Calu3 (cell line): ENCODE measurements around the gene C3orf52. TPM values are rescaled to one million over a fixed set of nuclear protein-coding genes. Genes with fewer than 3 reads are reported as not detected.

Experiments
- BruUV-seq: library from RNA; stranded (reverse); fragments of 400-500 nt; replicated peaks from 2 replicates; lab custom pipeline; 2021; lab: Mats Ljungman, UMichigan
- CTCF ChIA-PET: fragments of 300-600 bp; sonication (Branson Sonifier 250); formaldehyde crosslinking; loops from one replicate; lab custom pipeline; 2022; ENCODE audit warnings: antibody characterized with exemption; lab: Charles Lee
- DNase-seq: peaks from one replicate; pipeline ENCODE4 v3.0.0; 2022
- H3K27ac Mint-ChIP-seq: one replicate; pipeline ENCODE4 v1.8.0; 2022; ENCODE audit warnings: mixed read lengths; ENCODE audit not compliant: unreplicated experiment
- H3K27me3 Mint-ChIP-seq: one replicate; pipeline ENCODE4 v1.8.0; 2022; ENCODE audit warnings: mixed read lengths; ENCODE audit not compliant: unreplicated experiment
- H3K36me3 Mint-ChIP-seq: one replicate; pipeline ENCODE4 v1.8.0; 2022; ENCODE audit warnings: mild to moderate bottlenecking, moderate library complexity, mixed read lengths; ENCODE audit not compliant: insufficient read depth, unreplicated experiment
- H3K4me1 Mint-ChIP-seq: one replicate; pipeline ENCODE4 v1.8.0; 2022; ENCODE audit warnings: mild to moderate bottlenecking, low read depth, mixed read lengths; ENCODE audit not compliant: unreplicated experiment
- H3K4me3 Mint-ChIP-seq: one replicate; pipeline ENCODE4 v1.8.0; 2022; ENCODE audit warnings: mild to moderate bottlenecking, low read depth, moderate library complexity, mixed read lengths; ENCODE audit not compliant: unreplicated experiment
- H3K9me3 Mint-ChIP-seq: one replicate; pipeline ENCODE4 v1.8.0; 2022; ENCODE audit warnings: low read depth, mixed read lengths; ENCODE audit not compliant: unreplicated experiment
- CTCF ChIP-seq: fragments of 200-600 bp; IDR thresholded peaks from one replicate; pipeline ENCODE4 v1.8.0; 2022; ENCODE audit warnings: antibody characterized with exemption; ENCODE audit not compliant: unreplicated experiment
- intact Hi-C: fragments of 100-400 bp; cut with micrococcal nuclease; formaldehyde crosslinking; loops from one replicate; pipeline ENCODE4 v1.10.0; 2022; ENCODE audit not compliant: unreplicated experiment
- total RNA-seq: library from RNA; stranded (reverse); gene quantifications from 2 replicates; pipeline ENCODE4 v1.2.3, GENCODE V29; 2022

The C3orf52 gene
- total RNA-seq, 1 experiment from 2014 or later = 28.2 TPM

DNA sequence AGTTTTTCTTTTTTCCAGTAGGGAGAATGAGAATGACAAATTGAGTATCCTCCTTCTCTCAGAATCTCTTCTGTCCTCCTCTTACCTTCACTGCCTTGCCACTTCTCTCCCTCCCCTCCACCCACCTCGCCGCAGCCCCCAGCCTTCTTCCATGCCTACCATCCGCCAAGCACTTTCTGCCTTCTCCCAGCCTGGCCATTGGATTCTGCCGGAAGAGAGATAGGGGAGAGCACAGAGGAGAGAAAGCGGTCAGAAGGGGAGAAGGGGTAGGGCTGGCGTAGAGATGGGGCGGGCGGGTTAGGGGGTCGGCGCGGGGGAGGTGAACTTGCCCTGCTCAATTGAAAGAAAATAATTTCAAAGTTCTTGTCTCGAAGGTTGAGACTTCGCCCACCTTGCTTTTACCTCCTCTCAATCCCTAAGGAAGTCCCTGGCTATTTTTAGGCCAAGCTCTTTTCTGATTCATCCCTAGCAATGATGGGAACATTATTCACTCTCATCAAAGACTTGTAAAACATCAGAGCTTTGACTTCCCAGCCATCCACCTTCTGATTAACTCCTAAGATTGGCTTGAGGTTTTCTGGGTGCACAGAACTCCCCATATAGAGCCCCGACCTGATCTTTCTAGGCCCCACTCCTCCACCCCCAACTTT lies 811 bp downstream of the C3orf52 start:
- Mint-ChIP-seq H3K36me3 (peaks cover 40% of the 10 kb centered on the region), H3K9me3 (no peaks in the 10 kb centered on the region), H3K27ac (peak overlapping the region; percentile 91), H3K4me1 (peaks cover 54% of the 10 kb centered on the region), H3K27me3 (no peaks in the 10 kb centered on the region), H3K4me3 (peak overlapping the region; percentile 93)
- intact Hi-C loops = no loop called here
- CTCF ChIA-PET = interaction anchor here (1.3 to 1.9 kb wide), 3 partner anchors 10 to 73 kb away, joined by 3 to 5 read pairs (median 4); no protein-coding TSS in a partner anchor
- no peak for TF ChIP-seq CTCF
- no peak for DNase-seq
- no TSS peak for BruUV-seq

GRCh38 chr3:112087746-112088145 lies 1.6 kb downstream of the C3orf52 start:
- no peak for DNase-seq
- Mint-ChIP-seq H3K9me3 (no peaks in the 10 kb centered on the region), H3K4me3 (peak overlapping the region; percentile 93), H3K27ac (peak overlapping the region; percentile 91), H3K36me3 (peaks cover 40% of the 10 kb centered on the region), H3K27me3 (no peaks in the 10 kb centered on the region), H3K4me1 (peaks cover 61% of the 10 kb centered on the region)
- CTCF ChIA-PET = interaction anchor here (1.3 to 1.9 kb wide), 2 partner anchors 10 to 74 kb away, joined by 4 to 5 read pairs; no protein-coding TSS in a partner anchor
- intact Hi-C loops = no loop called here
- no TSS peak for BruUV-seq
- no peak for TF ChIP-seq CTCF

- Mint-ChIP-seq H3K9me3 (no peaks in the 10 kb centered on the region), H3K27me3 (no peaks in the 10 kb centered on the region), H3K27ac (no peak overlapping the region), H3K4me1 (peaks cover 69% of the 10 kb centered on the region), H3K36me3 (peaks cover 40% of the 10 kb centered on the region), H3K4me3 (peak overlapping the region; percentile 93)
- no peak for DNase-seq
- BruUV-seq = no TSS peak
- TF ChIP-seq CTCF = no peak
- CTCF ChIA-PET = interaction anchor here (0.7 to 1.3 kb wide), 2 partner anchors 46 to 159 kb away, joined by 3 read pairs; no protein-coding TSS in a partner anchor
- intact Hi-C loops = no loop called here
Observed at GRCh38 chr3:112088944-112089343, 2.8 kb downstream of the C3orf52 start.

DNA sequence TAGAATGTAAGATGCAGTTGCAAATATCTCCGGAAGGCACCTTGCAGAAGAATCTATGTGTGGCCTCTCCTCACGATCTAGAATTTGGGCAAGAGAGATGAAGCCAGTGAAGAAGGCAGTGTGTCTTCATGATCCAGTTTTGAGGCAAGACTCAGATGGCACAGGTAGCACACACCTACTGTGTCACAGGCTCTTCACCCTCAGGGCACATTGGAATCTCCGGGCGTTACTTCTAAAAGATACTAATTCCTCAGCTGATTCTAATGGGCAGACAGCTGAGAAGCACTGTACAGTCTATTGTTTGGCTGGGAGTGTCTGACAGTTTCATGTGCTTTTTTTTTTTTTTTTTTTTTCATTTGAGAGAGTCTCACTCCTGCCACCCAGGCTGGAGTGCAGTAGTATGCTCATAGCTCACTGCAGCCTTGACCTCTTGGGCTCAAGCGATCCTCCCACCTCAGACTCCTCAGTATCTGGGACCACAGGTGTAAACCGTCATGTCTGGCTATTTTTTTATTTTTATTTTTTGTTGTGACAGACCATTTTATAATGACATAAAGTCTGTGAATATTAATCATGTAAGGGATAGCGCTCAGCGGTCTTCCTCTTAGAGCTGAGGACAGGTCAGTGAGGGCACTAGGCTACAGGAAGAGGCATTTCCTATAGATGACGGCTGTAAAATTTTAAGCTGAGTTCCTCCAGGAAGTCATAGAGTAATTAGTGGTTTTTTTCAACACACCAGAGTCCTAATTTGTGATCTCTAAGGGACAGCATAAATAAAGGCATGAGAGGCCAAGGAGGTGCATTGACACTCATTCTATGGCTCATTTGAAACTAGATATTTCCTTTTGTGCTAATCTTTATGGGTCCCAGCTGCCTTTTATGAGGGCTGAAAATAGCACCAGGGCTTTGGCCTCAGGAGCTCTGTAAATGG lies 4.0 kb downstream of the C3orf52 start:
- Mint-ChIP-seq H3K36me3 (peaks cover 40% of the 10 kb centered on the region), H3K4me3 (peak overlapping the region; percentile 57), H3K4me1 (peaks cover 65% of the 10 kb centered on the region), H3K27ac (peak overlapping the region; percentile 81), H3K27me3 (no peaks in the 10 kb centered on the region), H3K9me3 (no peaks in the 10 kb centered on the region)
- BruUV-seq = no TSS peak
- CTCF ChIA-PET = interaction anchor here (0.5 to 1.3 kb wide), 4 partner anchors 44 to 139 kb away, joined by 3 to 5 read pairs (median 3); no protein-coding TSS in a partner anchor
- DNase-seq = no peak
- no peak for TF ChIP-seq CTCF
- intact Hi-C loops = no loop called here
